Pancreas (tissue), 10 donors: ENCODE data around the gene PGGT1B. TPM values are rescaled to one million over a fixed set of nuclear protein-coding genes. Genes with fewer than 3 reads are reported as not detected.

ENCODE experiments used
- ATAC-seq, 4 donors: fragments of 200-7000 bp; cut with Tn5 transposase; one replicate each; pipeline versions ENCODE4 v1.8.0 to v1.9.1; 2020; ENCODE audit warnings: mild to moderate bottlenecking in 4 of 4, moderate library complexity in 4 of 4
- DNase-seq, 6 donors: peaks; one replicate each; pipeline ENCODE4 v3.0.0-alpha.2; 2020
- FAIRE-seq: peaks from 2 replicates; lab custom pipeline; 2012; peaks lifted over from hg19 to GRCh38; lab: Jason Lieb, UNC
- H3K27ac ChIP-seq, 4 donors: fragments of 200-600 bp; sonication (generic); 1 replicate in 3 of 4; 2 replicates in 1 of 4; pipeline versions ENCODE4 v1.5.0 to v1.8.0; 2020
- H3K27me3 ChIP-seq, 4 donors: fragments of 200-600 bp; one replicate each; pipeline ENCODE4 v1.8.0; 2021
- H3K36me3 ChIP-seq, 3 donors: fragments of 200-600 bp; sonication (generic) in 1 of 3; one replicate each; pipeline versions ENCODE4 v1.5.0 to v1.8.0; 2020 to 2021
- H3K4me1 ChIP-seq, 3 donors: fragments of 200-600 bp; one replicate each; pipeline ENCODE4 v1.8.0; 2021
- H3K4me3 ChIP-seq, 4 donors: fragments of 200-600 bp; sonication (generic) in 2 of 4; one replicate each; pipeline versions ENCODE4 v1.5.0 to v1.8.0; 2020 to 2021
- H3K9me3 ChIP-seq, 4 donors: fragments of 200-600 bp; one replicate each; pipeline ENCODE4 v1.8.0; 2021
- WGBS, 2 donors: extraction: QIAGEN DNeasy Blood & Tissue Kit; methylation state at CpG; one replicate each; pipeline ENCODE4 v1.1.7; 2013; 5-methylcytosine and 5-hydroxymethylcytosine counted together
- intact Hi-C, 3 donors: fragments of 100-400 bp; cut with DNase I; formaldehyde crosslinking; loops; one replicate each; pipeline versions ENCODE4 v1.11.1 to v1.14.2; 2022
- polyA plus RNA-seq, 2 donors: library from polyadenylated mRNA; stranded (reverse); fragments of 200-250 nt; gene quantifications; one replicate each; pipeline ENCODE4 v1.2.3, GENCODE V29; 2013
- total RNA-seq, 6 donors: library from RNA; stranded (reverse); fragmentation: NEBNext Ultra II Directional in 4 of 6; extraction: Animal tissue kit (Norgen Biotek cat#: 25700) in 4 of 6; gene quantifications; one replicate each; pipeline versions ENCODE4 v1.2.1 to v1.2.4, GENCODE V29; 2021 to 2023
- TF ChIP-seq, protein P1 (sequence below), 4 donors: fragments of 200-600 bp; sonication (generic) in 3 of 4; IDR thresholded peaks; one replicate each; pipeline versions ENCODE4 v1.5.0 to v1.8.0; 2021; ENCODE audit warnings: antibody characterized with exemption in 4 of 4
- donor health status: healthy with polysubstance abuse.
- donor health status: DM: no; HTN: no; CAD: no; lungs with moderate emphysema.
- donor health status: DM: no; HTN: no; CAD: no.
- donor health status: control.
- donor health status: control.
- donor health status: Bipolar disorder and iron deficiency.
- donor health status: DM: yes; HTN: yes; CAD: no.
- donor health status: DM: no; HTN: no; CAD: no.
- donor health status: DM: no; HTN: no; CAD: no.
- donor health status: DM: yes; HTN: yes; CAD: no.

Gene PGGT1B
- total and polyA plus RNA-seq, 8 donors: 1.7 to 24.5 (median 17.7) TPM

GRCh38 chr5:115209279-115209678 lies 53.4 kb downstream of the PGGT1B start:
- no peaks in the 10 kb centered on the region for H3K27me3 ChIP-seq
- TF ChIP-seq, protein P1, sequence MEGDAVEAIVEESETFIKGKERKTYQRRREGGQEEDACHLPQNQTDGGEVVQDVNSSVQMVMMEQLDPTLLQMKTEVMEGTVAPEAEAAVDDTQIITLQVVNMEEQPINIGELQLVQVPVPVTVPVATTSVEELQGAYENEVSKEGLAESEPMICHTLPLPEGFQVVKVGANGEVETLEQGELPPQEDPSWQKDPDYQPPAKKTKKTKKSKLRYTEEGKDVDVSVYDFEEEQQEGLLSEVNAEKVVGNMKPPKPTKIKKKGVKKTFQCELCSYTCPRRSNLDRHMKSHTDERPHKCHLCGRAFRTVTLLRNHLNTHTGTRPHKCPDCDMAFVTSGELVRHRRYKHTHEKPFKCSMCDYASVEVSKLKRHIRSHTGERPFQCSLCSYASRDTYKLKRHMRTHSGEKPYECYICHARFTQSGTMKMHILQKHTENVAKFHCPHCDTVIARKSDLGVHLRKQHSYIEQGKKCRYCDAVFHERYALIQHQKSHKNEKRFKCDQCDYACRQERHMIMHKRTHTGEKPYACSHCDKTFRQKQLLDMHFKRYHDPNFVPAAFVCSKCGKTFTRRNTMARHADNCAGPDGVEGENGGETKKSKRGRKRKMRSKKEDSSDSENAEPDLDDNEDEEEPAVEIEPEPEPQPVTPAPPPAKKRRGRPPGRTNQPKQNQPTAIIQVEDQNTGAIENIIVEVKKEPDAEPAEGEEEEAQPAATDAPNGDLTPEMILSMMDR (IDR thresholded peaks at IDR 0.05): no peak
- peaks cover 0 to 3% (median 0%) of the 10 kb centered on the region in 3 donors for H3K4me1 ChIP-seq
- peaks cover 0 to 6% (median 0%) of the 10 kb centered on the region in 3 donors for H3K36me3 ChIP-seq
- no peaks in the 10 kb centered on the region for H3K9me3 ChIP-seq
- 47 to 59% methylated on average over 3 of the region's 3 CpGs for whole genome bisulfite sequencing, 2 donors
- FAIRE-seq (peak; percentile 64), ATAC-seq (peak; percentile 48 to 95 (median 79)), DNase-seq (peak in 1 of 6 donors; percentile 26)
- no peak overlapping the region for H3K27ac ChIP-seq
- no peak overlapping the region for H3K4me3 ChIP-seq
- intact Hi-C loops: no loop called here

DNA sequence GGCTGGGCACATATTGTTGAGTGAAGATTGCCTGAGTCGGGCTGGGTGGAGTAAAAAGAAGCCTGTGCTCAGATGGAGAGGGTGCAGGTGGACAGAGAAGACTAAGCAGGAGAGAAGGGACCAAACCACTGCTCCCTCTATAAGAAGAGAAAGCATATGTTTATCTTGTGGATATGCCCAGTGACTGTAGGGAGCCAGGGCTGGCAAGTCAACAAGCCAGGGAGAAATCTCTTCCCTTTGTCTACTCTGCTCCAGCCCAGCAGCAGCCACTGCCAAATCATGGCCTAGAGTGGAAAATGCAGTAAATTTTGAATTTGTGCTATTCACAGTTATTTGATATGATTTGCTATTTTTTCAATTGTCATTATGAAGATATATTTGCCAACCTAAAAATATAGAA lies 59.7 kb downstream of the PGGT1B start:
- 94 to 98% methylated on average over 1 of the region's 1 CpG for WGBS, 2 donors
- FAIRE-seq: no peak

GRCh38 chr5:115196161-115196560 lies 66.5 kb downstream of the PGGT1B start:
- Histone ChIP-seq H3K9me3 (no peaks in the 10 kb centered on the region), H3K4me3 (no peak overlapping the region), H3K36me3 (no peaks in the 10 kb centered on the region), H3K4me1 (peaks cover 13 to 17% (median 16%) of the 10 kb centered on the region in 3 donors), H3K27ac (no peak overlapping the region), H3K27me3 (no peaks in the 10 kb centered on the region)
- no peak for FAIRE-seq
- no peak for ATAC-seq
- DNase-seq: no peak
- TF ChIP-seq, protein P1 (IDR thresholded peaks at IDR 0.05): no peak
- 85 to 91% methylated on average over 3 of the region's 3 CpGs for WGBS, 2 donors
- intact Hi-C loops: no loop called here

More for the DNA sequence above, 59.7 kb downstream of the PGGT1B start:
- Histone ChIP-seq H3K4me1 (no peaks in the 10 kb centered on the region), H3K4me3 (no peak overlapping the region), H3K36me3 (no peaks in the 10 kb centered on the region), H3K27me3 (no peaks in the 10 kb centered on the region), H3K27ac (no peak overlapping the region), H3K9me3 (no peaks in the 10 kb centered on the region)
- ATAC-seq (no peak), DNase-seq (no peak)
- intact Hi-C loops: no loop called here
- TF ChIP-seq, protein P1 (IDR thresholded peaks at IDR 0.05): no peak

- no peaks in the 10 kb centered on the region for H3K9me3 ChIP-seq
- FAIRE-seq: peak; percentile 39
- peaks cover 13 to 17% (median 16%) of the 10 kb centered on the region in 3 donors for H3K4me1 ChIP-seq
- intact Hi-C loops: no loop called here
- TF ChIP-seq, protein P1 (IDR thresholded peaks at IDR 0.05): no peak
- DNase-seq: peak in 3 of 6 donors; percentile 65 to 79 (median 70)
- peak overlapping the region in 2 of 4 donors; percentile 31 to 37 for H3K27ac ChIP-seq
- H3K36me3 ChIP-seq: no peaks in the 10 kb centered on the region
- H3K27me3 ChIP-seq: no peaks in the 10 kb centered on the region
- 16 to 23% methylated on average over 2 of the region's 2 CpGs for WGBS, 2 donors
- ATAC-seq: peak; percentile 98 to 100 (median 99)
- no peak overlapping the region for H3K4me3 ChIP-seq
These were observed 68.0 kb downstream of the PGGT1B start for GRCh38 chr5:115194676-115195075.

DNA sequence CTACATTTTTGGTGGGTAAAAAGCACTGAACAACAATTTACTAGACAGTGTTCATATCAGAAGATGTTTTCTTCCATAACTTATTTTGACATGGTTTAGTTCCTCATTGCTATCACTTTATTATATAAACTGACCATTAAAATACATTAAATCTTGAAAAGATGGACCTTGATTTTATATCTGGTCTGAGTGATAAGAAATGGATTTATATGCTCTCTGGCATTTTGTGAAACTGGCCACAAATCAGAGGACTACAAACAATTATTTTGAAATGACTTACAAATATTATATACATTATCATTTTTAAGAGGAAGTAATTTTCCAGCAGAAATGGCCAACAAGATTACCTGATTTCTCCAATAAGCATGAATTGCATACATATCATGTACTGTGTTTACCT lies 69.4 kb downstream of the PGGT1B start:
- DNase-seq (no peak), FAIRE-seq (peak; percentile 20), ATAC-seq (no peak)
- no peaks in the 10 kb centered on the region for H3K27me3 ChIP-seq
- TF ChIP-seq, protein P1 (IDR thresholded peaks at IDR 0.05): no peak
- H3K4me1 ChIP-seq: peaks cover 13 to 17% (median 16%) of the 10 kb centered on the region in 3 donors
- H3K4me3 ChIP-seq: no peak overlapping the region
- H3K9me3 ChIP-seq: no peaks in the 10 kb centered on the region
- intact Hi-C loops: no loop called here
- H3K36me3 ChIP-seq: no peaks in the 10 kb centered on the region
- no peak overlapping the region for H3K27ac ChIP-seq
